ENCODE data around the gene BAG2.

- TF ChIP-seq POLR2AphosphoS5 (IDR thresholded peaks at IDR 0.05; ENCODE audit: low read depth, low read length) (no peak), POLR2A (IDR thresholded peaks at IDR 0.05; ENCODE audit: low read depth, low read length) (no peak), TAF1 (IDR thresholded peaks at IDR 0.05; ENCODE audit: borderline replicate concordance, low read depth, low read length) (no peak)
Measured at GRCh38 chr6:57183336-57183735, 11.2 kb downstream of the BAG2 start.

All from GM12892 (cell line).